ENCODE data around the gene FGF10. TPM values are rescaled to one million over a fixed set of nuclear protein-coding genes. Genes with fewer than 3 reads are reported as not detected.
A peak's percentile ranks its signal among the peaks of the same experiment; 100 is the strongest.

The FGF10 gene
- total and polyA plus RNA-seq, 8 donors, result 1.4 to 31.2 (median 12.6) TPM; not detected in 1

- TF ChIP-seq POLR2A (IDR thresholded peaks at IDR 0.05), result no peak
- TF ChIP-seq EP300 (IDR thresholded peaks at IDR 0.05), result no peak
- TF ChIP-seq CTCF (IDR thresholded peaks at IDR 0.05), result no peak
- no peak for TF ChIP-seq POLR2AphosphoS5 (IDR thresholded peaks at IDR 0.05)
- H3K4me3 ChIP-seq, result no peak overlapping the region
- WGBS, 5 donors, result 70 to 84% (median 83%) methylated on average over 2 of the region's 2 CpGs
- H3K9me3 ChIP-seq, result peaks cover 0 to 19% (median 0%) of the 10 kb centered on the region in 4 donors
- H3K27ac ChIP-seq, result no peak overlapping the region
- DNase-seq, result no peak
- intact Hi-C loops (cut with DNase I; ENCODE audit: low total_unique reads), result no loop called here
- H3K4me1 ChIP-seq, result no peaks in the 10 kb centered on the region
- H3K36me3 ChIP-seq, result no peaks in the 10 kb centered on the region
- no peaks in the 10 kb centered on the region for H3K27me3 ChIP-seq
These were observed 96.5 kb downstream of the FGF10 start for GRCh38 chr5:44292736-44293135.

GRCh38 chr5:44278469-44278868, 110.8 kb downstream of the FGF10 start:
- no peaks in the 10 kb centered on the region for H3K36me3 ChIP-seq
- H3K4me3 ChIP-seq, result no peak overlapping the region
- H3K27me3 ChIP-seq, result no peaks in the 10 kb centered on the region
- TF ChIP-seq POLR2AphosphoS5 (IDR thresholded peaks at IDR 0.05), result no peak
- TF ChIP-seq CTCF (IDR thresholded peaks at IDR 0.05), result no peak
- TF ChIP-seq EP300 (IDR thresholded peaks at IDR 0.05), result no peak
- no peak for TF ChIP-seq POLR2A (IDR thresholded peaks at IDR 0.05)
- no peak overlapping the region for H3K27ac ChIP-seq
- peak in 1 of 2 donors; percentile 24 for DNase-seq
- WGBS, 5 donors, result 50 to 63% (median 61%) methylated on average over 3 of the region's 3 CpGs
- intact Hi-C loops (cut with DNase I; ENCODE audit: low total_unique reads), result no loop called here
- no peaks in the 10 kb centered on the region for H3K9me3 ChIP-seq
- H3K4me1 ChIP-seq, result no peaks in the 10 kb centered on the region

GRCh38 chr5:44275908-44276307, 113.3 kb downstream of the FGF10 start:
- no peak for DNase-seq
- H3K4me3 ChIP-seq, result no peak overlapping the region
- no peaks in the 10 kb centered on the region for H3K27me3 ChIP-seq
- WGBS, 5 donors, result 19 to 55% (median 47%) methylated on average over 1 of the region's 1 CpG
- no peak overlapping the region for H3K27ac ChIP-seq
- H3K9me3 ChIP-seq, result no peaks in the 10 kb centered on the region
- no peaks in the 10 kb centered on the region for H3K4me1 ChIP-seq
- no peaks in the 10 kb centered on the region for H3K36me3 ChIP-seq
- TF ChIP-seq EP300 (IDR thresholded peaks at IDR 0.05) (no peak), POLR2A (IDR thresholded peaks at IDR 0.05) (no peak), POLR2AphosphoS5 (IDR thresholded peaks at IDR 0.05) (no peak), CTCF (IDR thresholded peaks at IDR 0.05) (no peak)
- intact Hi-C loops (cut with DNase I; ENCODE audit: low total_unique reads), result no loop called here

- TF ChIP-seq EP300 (IDR thresholded peaks at IDR 0.05), result no peak
- no peak overlapping the region for H3K27ac ChIP-seq
These were observed 113.9 kb downstream of the FGF10 start for GRCh38 chr5:44275329-44275728.

GRCh38 chr5:44267909-44268308, 121.3 kb downstream of the FGF10 start:
- DNase-seq, result no peak

More at GRCh38 chr5:44275329-44275728, 113.9 kb downstream of the FGF10 start:
- H3K4me3 ChIP-seq, result no peak overlapping the region
- 25 to 39% (median 33%) methylated on average over 1 of the region's 1 CpG for WGBS, 5 donors
- no peaks in the 10 kb centered on the region for H3K27me3 ChIP-seq
- DNase-seq, result no peak
- no peaks in the 10 kb centered on the region for H3K4me1 ChIP-seq
- intact Hi-C loops (cut with DNase I; ENCODE audit: low total_unique reads), result no loop called here
- H3K9me3 ChIP-seq, result no peaks in the 10 kb centered on the region
- H3K36me3 ChIP-seq, result no peaks in the 10 kb centered on the region

More at GRCh38 chr5:44267909-44268308, 121.3 kb downstream of the FGF10 start:
- Histone ChIP-seq H3K27ac (no peak overlapping the region), H3K36me3 (no peaks in the 10 kb centered on the region), H3K27me3 (no peaks in the 10 kb centered on the region), H3K4me1 (no peaks in the 10 kb centered on the region), H3K4me3 (no peak overlapping the region), H3K9me3 (no peaks in the 10 kb centered on the region)
- intact Hi-C loops (cut with DNase I; ENCODE audit: low total_unique reads), result no loop called here
- TF ChIP-seq POLR2AphosphoS5 (IDR thresholded peaks at IDR 0.05) (no peak), POLR2A (IDR thresholded peaks at IDR 0.05) (no peak), CTCF (IDR thresholded peaks at IDR 0.05) (no peak), EP300 (IDR thresholded peaks at IDR 0.05) (no peak)

All from stomach (tissue), 9 donors.